Smooth muscle cell (in vitro differentiated cells): ENCODE data around the gene PKIB. TPM values are rescaled to one million over a fixed set of nuclear protein-coding genes. Genes with fewer than 3 reads are reported as not detected.

Experiments
- DNase-seq: peaks from one replicate; lab custom pipeline; 2025; ENCODE audit not compliant: unreplicated experiment; lab: John Stamatoyannopoulos, UW
- H2AFZ ChIP-seq: fragments of 200-600 bp; sonication (generic); 2 replicates; pipeline ENCODE4 v1.6.0; 2016; ENCODE audit warnings: antibody characterized with exemption, low read depth, mild to moderate bottlenecking
- H3F3A ChIP-seq: fragments of 200-600 bp; sonication (generic); 2 replicates; pipeline ENCODE4 v1.6.0; 2017; ENCODE audit warnings: antibody characterized with exemption, low read depth
- H3K27ac ChIP-seq: fragments of 200-600 bp; sonication (generic); 2 replicates; pipeline ENCODE4 v1.5.1; 2016; ENCODE audit warnings: low read depth, mild to moderate bottlenecking
- H3K27me3 ChIP-seq: fragments of 200-600 bp; sonication (generic); 2 replicates; pipeline ENCODE4 v1.6.1; 2016; ENCODE audit warnings: low read depth, mild to moderate bottlenecking
- H3K36me3 ChIP-seq: fragments of 200-600 bp; sonication (generic); 2 replicates; pipeline ENCODE4 v1.5.1; 2016; ENCODE audit warnings: low read depth
- H3K4me1 ChIP-seq: fragments of 200-600 bp; sonication (generic); 2 replicates; pipeline ENCODE4 v1.5.1; 2016; ENCODE audit warnings: low read depth
- H3K4me2 ChIP-seq: fragments of 200-600 bp; sonication (generic); 2 replicates; pipeline ENCODE4 v1.6.0; 2016; ENCODE audit warnings: mild to moderate bottlenecking
- H3K4me3 ChIP-seq: fragments of 200-600 bp; sonication (generic); 2 replicates; pipeline ENCODE4 v1.5.1; 2016; ENCODE audit warnings: mild to moderate bottlenecking
- H3K79me2 ChIP-seq: fragments of 200-600 bp; sonication (generic); 2 replicates; pipeline ENCODE4 v1.6.0; 2016; ENCODE audit warnings: low read depth, mild to moderate bottlenecking
- H3K9ac ChIP-seq: fragments of 200-600 bp; sonication (generic); 2 replicates; pipeline ENCODE4 v1.6.0; 2016; ENCODE audit warnings: low read depth
- H3K9me3 ChIP-seq: fragments of 200-600 bp; sonication (generic); replicated peaks from 2 replicates; pipeline ENCODE4 v1.5.1; 2016; ENCODE audit warnings: low read depth
- H4K20me1 ChIP-seq: fragments of 200-600 bp; sonication (generic); 2 replicates; pipeline ENCODE4 v1.6.0; 2016; ENCODE audit warnings: low read depth
- CTCF ChIP-seq: fragments of 200-600 bp; sonication (generic); IDR thresholded peaks from 2 replicates; pipeline ENCODE4 v1.5.1; 2017; ENCODE audit warnings: borderline replicate concordance, mild to moderate bottlenecking, antibody characterized with exemption; ENCODE audit not compliant: insufficient read depth, poor library complexity, severe bottlenecking
- WGBS: methylation state at CpG from one replicate; pipeline ENCODE4 v1.1.7; 2016; ENCODE audit warnings: low lambda C conversion rate; 5-methylcytosine and 5-hydroxymethylcytosine counted together
- polyA plus RNA-seq: library from polyadenylated mRNA; unstranded; fragments of >200 nt; fragmentation: Nextera tagmentation; extraction: Ambion mirVana; gene quantifications from 2 replicates; pipeline ENCODE4 v1.2.1, GENCODE V29; 2016
- total RNA-seq: library from RNA; depleted of rRNA; stranded (reverse); fragments of >200 nt; gene quantifications from 2 replicates; pipeline ENCODE4 v1.2.3, GENCODE V29; 2014

PKIB gene
- total and polyA plus RNA-seq, 2 experiments from 2014 or later = 65.6 to 82.6 TPM

GRCh38 chr6:122665929-122666328 lies 55.7 kb downstream of the PKIB start:
- TF ChIP-seq CTCF = no peak
- Histone ChIP-seq H3K79me2 (peaks cover 3% of the 10 kb centered on the region), H3K4me2 (no peak overlapping the region), H4K20me1 (no peaks in the 10 kb centered on the region), H3K9ac (no peak overlapping the region), H3K4me1 (no peaks in the 10 kb centered on the region), H3K36me3 (no peaks in the 10 kb centered on the region), H2AFZ (no peak overlapping the region), H3K27me3 (no peaks in the 10 kb centered on the region), H3F3A (no peaks in the 10 kb centered on the region), H3K27ac (no peak overlapping the region), H3K9me3 (no peaks in the 10 kb centered on the region), H3K4me3 (no peak overlapping the region)
- DNase-seq = no peak
- WGBS = 93% methylated on average over 4 of the region's 4 CpGs

- H3K79me2 ChIP-seq = peaks cover 3% of the 10 kb centered on the region
- no peak overlapping the region for H2AFZ ChIP-seq
- H3K27ac ChIP-seq = no peak overlapping the region
- DNase-seq = no peak
- H3K9ac ChIP-seq = no peak overlapping the region
- H3K4me1 ChIP-seq = no peaks in the 10 kb centered on the region
- H3K4me3 ChIP-seq = no peak overlapping the region
- H3K9me3 ChIP-seq = no peaks in the 10 kb centered on the region
- WGBS = 87% methylated on average over 2 of the region's 2 CpGs
- no peaks in the 10 kb centered on the region for H3K27me3 ChIP-seq
- H4K20me1 ChIP-seq = no peaks in the 10 kb centered on the region
- no peaks in the 10 kb centered on the region for H3F3A ChIP-seq
- H3K4me2 ChIP-seq = no peak overlapping the region
- no peaks in the 10 kb centered on the region for H3K36me3 ChIP-seq
- TF ChIP-seq CTCF = no peak
These were observed 56.2 kb downstream of the PKIB start for GRCh38 chr6:122666418-122666817.

GRCh38 chr6:122669418-122669817 lies 59.2 kb downstream of the PKIB start:
- no peaks in the 10 kb centered on the region for H3K27me3 ChIP-seq
- H4K20me1 ChIP-seq = peaks cover 7% of the 10 kb centered on the region
- WGBS = 73% methylated on average over 2 of the region's 2 CpGs
- H3K27ac ChIP-seq = no peak overlapping the region
- peaks cover 8% of the 10 kb centered on the region for H3F3A ChIP-seq
- H3K4me2 ChIP-seq = no peak overlapping the region
- no peaks in the 10 kb centered on the region for H3K79me2 ChIP-seq
- no peak overlapping the region for H2AFZ ChIP-seq
- no peaks in the 10 kb centered on the region for H3K9me3 ChIP-seq
- no peak overlapping the region for H3K4me3 ChIP-seq
- peaks cover 12% of the 10 kb centered on the region for H3K4me1 ChIP-seq
- no peak for TF ChIP-seq CTCF
- H3K36me3 ChIP-seq = no peaks in the 10 kb centered on the region
- no peak for DNase-seq
- H3K9ac ChIP-seq = no peak overlapping the region

- H3K4me2 ChIP-seq = no peak overlapping the region
- no peak for DNase-seq
- no peaks in the 10 kb centered on the region for H3K36me3 ChIP-seq
- WGBS = 90% methylated on average over 3 of the region's 3 CpGs
- no peak overlapping the region for H3K9ac ChIP-seq
- no peaks in the 10 kb centered on the region for H3K9me3 ChIP-seq
- H3K79me2 ChIP-seq = no peaks in the 10 kb centered on the region
- H3F3A ChIP-seq = peaks cover 8% of the 10 kb centered on the region
- H3K4me3 ChIP-seq = no peak overlapping the region
- H3K27ac ChIP-seq = no peak overlapping the region
- no peak for TF ChIP-seq CTCF
- no peaks in the 10 kb centered on the region for H3K27me3 ChIP-seq
- peaks cover 12% of the 10 kb centered on the region for H3K4me1 ChIP-seq
- peaks cover 7% of the 10 kb centered on the region for H4K20me1 ChIP-seq
- H2AFZ ChIP-seq = no peak overlapping the region
These were observed 59.7 kb downstream of the PKIB start for GRCh38 chr6:122669868-122670267.
